ENCODE measurements around the gene RAB24. TPM values are rescaled to one million over a fixed set of nuclear protein-coding genes. Genes with fewer than 3 reads are reported as not detected.

Gene RAB24
- polyA plus RNA-seq, 1 donor: 23.7 TPM

- DNase-seq: no peak
Measured at GRCh38 chr5:177334781-177335700, 31.5 kb upstream of the RAB24 start.

DNA sequence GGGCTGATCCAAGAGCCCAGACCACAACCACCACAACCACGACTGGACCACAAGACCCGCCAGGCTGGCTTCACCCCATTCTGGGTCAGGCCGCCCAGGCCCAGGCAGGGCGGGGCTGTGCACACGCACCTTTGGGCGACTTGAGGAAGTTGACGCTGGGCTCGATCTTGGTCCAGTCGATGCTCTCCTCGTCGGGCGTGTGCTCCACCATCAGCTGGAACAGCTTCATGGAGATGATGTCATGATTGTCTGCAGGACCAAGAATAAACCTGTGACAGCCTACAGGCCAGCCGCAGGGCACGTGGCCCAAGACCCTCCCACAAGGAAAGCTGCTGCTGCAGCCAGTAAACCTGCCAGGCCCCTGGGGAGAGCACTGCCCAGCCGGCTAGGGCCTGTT, 30.6 kb upstream of the RAB24 start:
- no peak for DNase-seq

DNA sequence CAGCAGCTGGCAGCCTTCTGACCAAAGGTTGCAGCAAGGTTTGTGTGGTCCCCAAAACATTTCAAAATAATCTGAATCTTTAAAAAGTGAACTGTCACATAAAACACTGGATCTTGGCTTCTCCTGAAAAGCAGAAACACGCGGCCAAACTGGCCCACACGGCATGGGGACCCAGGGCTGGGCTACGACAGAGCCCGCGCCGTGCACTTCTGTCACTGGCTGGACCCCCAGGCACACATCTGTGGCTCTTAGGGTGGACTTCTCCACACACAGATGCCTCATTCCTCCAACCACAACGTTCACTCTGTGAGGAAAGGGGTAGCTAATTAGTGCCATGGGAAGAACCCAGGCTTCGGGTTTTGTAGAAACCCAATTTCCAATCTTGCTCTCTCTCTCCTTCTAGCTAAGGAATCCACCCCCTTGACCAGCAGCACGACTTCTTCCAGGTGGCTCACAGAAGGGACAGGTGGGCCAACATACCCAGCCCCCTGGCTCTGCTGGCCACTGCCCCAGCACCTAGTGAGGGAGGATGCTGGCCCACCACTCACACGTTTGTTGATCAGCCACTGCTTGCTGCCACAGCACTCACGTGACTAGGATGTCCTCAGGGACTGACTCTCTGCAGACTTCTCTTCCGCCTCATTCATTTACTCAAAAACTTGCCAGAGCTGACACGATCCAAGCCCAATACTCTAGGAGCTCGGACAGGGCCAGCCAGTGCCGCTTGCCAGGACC, 30.1 kb upstream of the RAB24 start:
- DNase-seq: no peak

DNA sequence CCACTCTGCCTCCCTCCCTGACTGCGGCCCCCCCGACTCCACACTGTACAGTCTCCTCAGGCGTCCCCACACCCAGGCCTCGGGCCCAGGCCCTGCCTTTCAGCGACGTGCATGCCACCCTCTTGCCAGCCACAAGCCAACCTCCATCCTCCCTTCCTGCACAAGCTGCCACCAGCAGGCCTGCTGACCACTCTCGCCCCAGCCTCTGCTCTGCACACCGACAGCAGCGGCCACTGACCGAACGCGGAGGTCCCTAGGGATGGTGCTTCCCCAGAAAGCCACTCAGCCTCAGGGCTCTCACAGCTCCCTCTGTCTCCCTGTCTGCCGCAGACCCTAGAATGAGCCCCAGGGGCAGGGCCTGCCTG, 29.4 kb upstream of the RAB24 start:
- DNase-seq: no peak

DNA sequence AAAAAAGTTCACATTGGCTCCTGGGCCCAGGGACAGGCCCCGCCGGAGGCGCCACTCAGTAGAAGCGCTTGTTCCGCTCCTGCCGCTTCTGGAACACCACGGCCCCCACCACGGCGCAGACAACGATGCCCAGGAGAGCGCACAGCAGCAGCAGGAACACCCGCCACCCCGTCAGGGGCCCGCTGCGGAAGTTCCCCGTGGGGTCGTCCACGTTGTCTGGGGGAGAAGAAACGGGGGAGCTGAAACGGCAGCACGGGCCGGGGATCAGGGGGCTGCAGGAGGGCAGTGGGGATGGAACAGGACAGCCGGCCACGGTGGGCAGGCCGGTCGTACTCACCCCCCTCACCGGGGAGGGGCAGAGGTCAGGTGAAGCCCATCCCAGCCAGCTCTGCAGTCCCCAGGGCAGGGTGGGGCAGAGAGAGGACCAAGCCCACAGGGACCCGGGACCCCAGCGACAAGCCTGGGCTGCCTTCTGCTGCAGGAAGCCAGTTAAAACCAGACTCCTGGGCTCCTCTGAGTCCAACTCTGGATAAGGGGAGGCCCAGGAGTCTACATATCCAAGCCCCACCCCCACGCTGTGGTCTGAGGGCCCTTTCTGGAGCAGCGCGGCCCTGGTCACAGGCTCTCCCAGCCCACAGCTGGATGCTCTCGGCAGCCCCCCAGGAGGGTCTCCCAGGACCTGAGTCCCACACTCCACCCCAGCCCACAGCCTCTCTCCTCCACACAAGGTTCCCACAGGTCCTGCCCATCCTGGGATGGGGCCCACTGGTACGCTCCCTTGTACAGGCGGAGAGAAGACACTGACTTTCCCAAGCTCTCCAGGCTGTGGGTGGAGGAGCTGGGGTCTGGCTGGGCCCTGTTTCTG, 28.7 kb upstream of the RAB24 start:
- no peak for DNase-seq

DNA sequence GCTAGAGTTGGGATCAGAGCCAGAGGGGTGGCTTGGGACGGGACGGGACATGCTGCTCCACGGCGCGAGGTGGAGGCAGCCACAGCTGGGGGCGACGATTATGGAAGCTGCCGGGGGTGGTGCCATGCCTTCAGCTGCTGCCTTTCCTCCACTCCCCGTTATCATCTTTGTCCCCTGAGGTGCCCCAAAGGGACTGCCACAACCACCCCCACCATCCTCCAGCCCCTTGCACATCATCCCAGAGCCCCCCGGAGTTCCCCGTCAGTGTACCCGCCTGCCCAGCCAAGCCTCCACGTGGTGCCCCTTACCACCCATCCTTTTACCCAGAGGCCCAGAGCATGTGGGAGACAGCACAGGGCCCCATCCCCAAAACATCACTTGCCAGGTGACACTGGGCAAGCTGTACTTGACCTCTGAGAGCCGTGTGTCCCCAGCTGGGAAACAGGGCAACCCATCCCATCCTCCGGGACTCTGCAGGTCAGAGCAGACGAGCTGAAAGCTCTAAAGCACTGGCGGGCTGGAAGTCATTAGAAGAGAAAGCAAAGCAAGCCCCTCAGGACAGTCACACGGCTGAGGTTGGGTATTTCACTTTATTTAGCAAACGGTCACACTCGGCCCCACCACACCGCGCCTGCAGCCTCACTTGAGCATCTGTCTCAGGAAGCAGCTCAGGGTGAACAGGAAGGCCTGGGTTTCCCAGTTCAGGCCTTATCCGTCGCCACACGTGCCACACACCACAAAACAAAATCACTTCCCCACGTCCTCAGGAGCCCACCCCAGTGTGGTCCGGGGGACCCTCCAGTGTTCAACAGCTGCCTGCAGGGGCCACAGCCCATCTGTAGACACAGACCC, 27.7 kb upstream of the RAB24 start:
- DNase-seq: no peak

DNA sequence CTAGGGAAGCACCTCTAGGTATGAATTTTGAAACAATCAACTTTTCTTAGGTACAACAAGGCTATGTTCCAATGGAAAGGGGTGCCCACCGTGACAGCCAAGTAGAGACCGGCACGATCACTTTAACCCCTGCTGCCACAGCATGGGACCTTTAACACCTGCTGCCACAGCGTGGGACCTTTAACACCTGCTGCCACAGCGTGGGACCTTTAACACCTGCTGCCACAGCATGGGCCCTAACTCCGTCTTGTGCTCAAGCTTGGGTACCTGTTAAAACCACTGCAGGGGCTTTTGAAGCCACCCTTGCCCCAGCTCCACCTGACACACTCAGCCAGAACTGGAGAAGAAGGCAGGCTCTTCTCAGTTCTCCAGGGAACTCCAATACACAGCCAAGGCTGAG, 26.4 kb upstream of the RAB24 start:
- DNase-seq: no peak

DNA sequence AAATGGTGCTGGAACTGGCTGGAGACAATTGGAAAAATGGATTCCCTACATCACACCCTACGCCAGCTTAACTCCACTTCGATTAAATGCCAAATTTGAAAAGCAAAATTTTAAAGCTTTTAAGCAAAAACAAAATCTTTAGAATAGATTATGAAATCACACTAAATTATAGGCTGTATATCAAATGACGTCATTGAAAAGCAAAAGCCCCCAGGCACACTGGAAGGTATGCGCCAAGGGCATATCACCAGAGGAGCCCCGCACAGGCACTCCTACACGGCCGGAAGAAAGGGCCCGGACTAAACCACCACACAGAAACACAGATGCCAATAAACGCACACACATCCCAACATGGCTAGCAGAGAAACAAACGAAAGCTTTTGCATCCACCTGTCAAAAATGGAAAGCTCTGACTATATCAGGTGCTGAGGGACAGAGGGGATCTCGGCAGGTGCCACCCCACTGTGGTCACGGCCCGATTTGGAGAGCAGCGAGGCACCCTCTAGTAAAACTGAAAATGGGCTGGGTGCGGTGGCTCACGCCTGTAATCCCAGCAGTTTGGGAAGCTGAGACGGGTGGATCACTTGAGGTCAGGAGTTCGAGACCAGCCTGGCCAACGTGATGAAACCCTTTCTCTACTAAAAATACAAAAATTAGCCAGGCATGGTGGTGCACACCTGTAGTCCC, 25.2 kb upstream of the RAB24 start:
- DNase-seq: no peak

GRCh38 chr5:177327539-177328522, 24.3 kb upstream of the RAB24 start:
- DNase-seq: no peak

- DNase-seq: no peak
Measured at GRCh38 chr5:177325868-177326381, 22.4 kb upstream of the RAB24 start.

DNA sequence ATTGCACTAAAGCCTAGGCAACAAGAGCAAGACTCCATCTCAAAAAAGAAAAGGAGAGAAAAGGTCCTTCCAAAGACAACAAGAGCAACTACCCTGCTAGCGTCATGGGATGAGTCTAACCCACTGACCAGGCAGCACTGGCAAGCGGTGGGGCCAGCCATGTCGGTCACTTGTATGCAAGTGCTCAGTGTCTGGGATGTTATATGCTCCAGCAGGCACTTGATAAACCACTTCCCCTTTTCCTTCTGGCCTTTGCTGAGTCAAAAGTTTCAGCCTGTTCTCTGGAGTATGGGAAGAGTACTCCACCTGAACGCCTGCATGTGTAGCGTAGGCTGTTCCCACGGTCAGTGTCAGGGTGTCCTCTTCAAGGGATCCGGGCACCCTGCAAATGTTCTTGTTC, 17.4 kb upstream of the RAB24 start:
- DNase-seq: no peak

GRCh38 chr5:177319913-177320588, 16.5 kb upstream of the RAB24 start:
- no peak for DNase-seq

GRCh38 chr5:177317959-177318377, 14.4 kb upstream of the RAB24 start:
- DNase-seq: peak; percentile 66

GRCh38 chr5:177316005-177316404, 12.5 kb upstream of the RAB24 start:
- no peak for DNase-seq

- no peak for DNase-seq
Measured at GRCh38 chr5:177315411-177315810, 11.9 kb upstream of the RAB24 start.

DNA sequence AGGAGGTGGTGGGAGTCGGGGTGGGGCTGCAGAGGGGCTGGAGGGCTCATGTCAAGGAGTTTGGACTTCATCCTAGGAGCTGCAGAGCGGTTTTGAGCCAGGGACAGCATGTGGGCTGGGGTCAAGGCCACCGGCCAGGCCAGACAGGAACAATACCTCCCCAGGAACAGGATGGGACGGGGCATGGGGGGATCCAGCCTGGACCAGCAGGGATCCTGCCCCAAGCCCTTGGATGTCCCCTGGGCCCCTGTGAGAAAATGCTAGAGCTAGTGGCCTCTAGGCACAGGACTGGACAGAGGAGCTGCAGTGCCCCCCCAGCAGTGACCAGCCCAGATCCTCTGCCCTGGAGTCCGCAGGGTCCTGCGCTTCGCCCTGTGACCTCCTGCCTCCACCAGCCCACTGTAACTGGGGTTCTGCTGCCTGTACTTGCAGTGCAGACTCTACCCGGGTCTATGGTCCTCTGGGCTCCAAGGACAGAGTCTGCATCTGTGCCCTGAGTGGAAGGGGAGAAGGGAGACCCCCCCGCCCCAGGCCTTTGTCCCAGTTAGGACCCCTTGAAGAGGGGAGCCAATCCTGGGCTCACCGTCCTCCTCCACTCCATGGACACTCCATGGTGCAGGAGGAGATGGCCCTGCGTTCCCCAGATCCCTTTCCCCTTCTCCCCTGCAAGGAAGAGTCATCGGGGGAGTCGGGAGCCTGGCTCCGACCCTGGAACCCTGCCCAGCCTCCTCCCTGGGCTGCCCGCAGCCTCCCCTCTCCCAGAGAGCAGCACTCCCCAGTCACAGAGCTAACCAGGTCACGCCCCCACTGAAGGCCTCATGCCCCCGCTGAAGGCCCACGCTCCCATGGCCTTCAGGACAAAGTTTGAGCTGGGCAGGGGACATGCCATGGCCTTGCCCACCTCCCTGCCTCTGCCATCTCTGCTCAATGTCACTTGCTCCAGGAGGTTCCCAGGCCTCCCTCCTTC, 11.1 kb upstream of the RAB24 start:
- DNase-seq: no peak

DNA sequence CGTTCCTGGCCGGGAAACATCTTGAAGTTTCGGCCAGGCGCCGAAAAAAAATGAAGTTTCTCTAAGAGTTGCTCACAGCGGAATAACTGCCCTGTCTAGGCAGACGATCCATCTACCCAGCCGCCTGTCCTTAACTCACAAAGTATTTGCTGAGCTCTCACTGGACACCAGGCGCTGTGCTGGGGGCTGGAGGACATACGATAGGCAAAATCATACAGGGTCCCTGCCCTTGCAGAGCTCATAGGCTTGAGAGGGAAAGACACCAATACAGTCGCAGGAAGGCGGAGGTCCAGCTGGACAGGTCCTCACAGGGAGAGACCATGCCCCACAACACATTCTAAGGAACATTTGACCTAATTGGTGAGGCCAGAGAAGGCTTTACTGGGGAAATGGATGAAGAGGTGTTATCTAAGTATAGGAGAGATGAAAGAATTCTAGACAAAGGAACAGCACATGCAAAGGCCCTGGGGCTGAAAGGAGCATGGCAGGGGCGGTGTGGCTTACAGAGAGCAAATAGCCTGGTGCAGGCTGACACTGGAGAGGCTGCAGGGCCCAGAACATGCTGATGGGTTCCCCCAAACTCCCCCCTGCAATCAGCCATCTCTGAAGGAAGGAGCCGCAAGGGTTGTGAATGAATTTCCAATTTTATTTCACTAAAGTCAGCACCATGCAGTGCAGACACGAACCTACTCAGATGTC, 10.2 kb upstream of the RAB24 start:
- no peak for DNase-seq

Data from left kidney (tissue), 2 donors.